Measurements from ENCODE around the gene KRI1.

GRCh38 chr19:10544242-10544752, 21.5 kb downstream of the KRI1 start:
- TF ChIP-seq CTCF (IDR thresholded peaks at IDR 0.05 in 8 of 11, conservative IDR thresholded peaks at IDR 0.05 in 3 of 11), result peak in 1 of 11 experiments; percentile 0
- no peak for TF ChIP-seq POLR2A (IDR thresholded peaks at IDR 0.05)
